HG03521 (cell line): ENCODE data around the gene APIP.
A peak's percentile ranks its signal among the peaks of the same experiment; 100 is the strongest.

Experiments
- ATAC-seq: cut with Tn5 transposase; IDR thresholded peaks from one replicate; pipeline ENCODE4 v1.9.1; 2021; ENCODE audit warnings: mild to moderate bottlenecking, moderate library complexity; ENCODE audit not compliant: unreplicated experiment

The APIP gene

DNA sequence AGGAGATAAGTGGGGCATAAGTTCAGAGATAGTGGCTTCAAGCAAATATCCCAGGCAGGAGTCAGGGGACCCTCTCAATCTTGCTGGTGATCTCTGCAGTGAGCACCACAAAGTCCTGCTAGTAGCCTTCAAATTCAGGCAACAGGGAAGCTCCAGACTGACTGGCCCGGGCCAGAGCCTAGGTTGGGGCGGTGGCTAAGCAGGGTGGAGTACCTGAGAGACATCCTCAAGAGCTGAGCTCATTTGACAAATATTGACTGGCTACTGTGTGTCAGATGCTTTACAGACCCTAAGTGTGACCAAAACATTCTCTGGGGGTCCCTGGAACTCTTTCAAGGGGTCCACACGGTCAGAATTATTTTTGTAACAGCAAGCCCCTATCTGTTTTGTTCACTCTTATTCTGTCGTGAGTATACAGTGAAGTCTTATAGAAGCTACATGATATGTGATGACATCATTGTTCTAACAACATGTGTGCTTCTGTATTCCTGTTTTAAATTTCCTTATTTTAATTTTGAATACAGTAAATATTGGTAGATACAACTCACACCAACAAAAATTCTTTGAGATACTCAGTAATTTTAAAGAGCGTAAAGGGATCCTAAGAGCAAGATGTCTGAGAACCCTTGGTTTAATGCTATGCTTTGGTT lies 71.6 kb downstream of the APIP start:
- ATAC-seq, result no peak

DNA sequence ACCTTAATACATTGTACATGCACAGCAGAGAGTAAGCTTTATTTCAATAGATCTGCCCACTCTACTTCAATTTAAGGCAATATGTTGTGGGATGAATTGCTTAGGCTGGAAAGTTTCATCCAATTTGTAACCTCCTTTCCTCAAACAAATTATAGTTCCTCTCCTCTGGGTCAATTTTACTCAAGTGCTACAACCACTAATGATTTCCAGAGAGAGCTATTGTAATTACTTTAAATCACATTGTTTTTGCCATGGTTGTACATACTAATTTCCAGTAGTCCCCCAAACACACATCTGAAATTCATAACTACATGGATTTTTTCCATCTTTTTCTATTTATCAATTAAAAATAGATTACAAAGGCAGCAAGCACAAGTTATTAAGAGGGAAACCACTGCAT lies 72.9 kb downstream of the APIP start:
- no peak for ATAC-seq

DNA sequence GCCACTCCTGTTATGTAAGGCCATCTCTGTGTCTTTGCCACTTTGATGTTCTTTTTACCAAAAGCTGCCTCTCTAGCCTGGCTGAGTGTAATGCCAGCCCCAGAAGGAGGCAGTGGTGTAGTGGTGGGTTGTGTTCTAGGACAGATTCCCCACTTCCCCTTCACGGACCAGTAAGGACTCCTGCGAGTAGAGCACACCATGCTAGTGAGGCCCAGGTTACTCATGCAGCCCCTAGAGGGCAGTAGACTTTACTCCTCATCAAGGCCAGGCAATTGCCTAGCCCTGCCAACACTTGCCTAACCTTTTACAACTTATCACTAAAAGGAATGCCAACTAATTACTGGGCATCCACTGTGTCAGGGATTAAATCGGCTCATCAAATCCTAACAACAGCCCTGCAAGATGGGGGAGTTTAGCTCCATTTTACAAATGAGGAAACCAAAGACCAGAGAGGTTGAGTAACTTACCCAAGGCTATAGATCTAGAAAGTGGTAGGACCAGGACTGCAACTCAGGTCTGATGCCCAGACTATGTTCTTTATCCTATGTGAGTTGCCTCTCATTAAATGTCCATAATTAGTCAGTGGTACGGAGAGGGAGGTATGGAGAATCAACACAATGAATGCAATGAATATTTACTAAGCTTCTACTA lies 75.3 kb downstream of the APIP start:
- peak; percentile 66 for ATAC-seq

DNA sequence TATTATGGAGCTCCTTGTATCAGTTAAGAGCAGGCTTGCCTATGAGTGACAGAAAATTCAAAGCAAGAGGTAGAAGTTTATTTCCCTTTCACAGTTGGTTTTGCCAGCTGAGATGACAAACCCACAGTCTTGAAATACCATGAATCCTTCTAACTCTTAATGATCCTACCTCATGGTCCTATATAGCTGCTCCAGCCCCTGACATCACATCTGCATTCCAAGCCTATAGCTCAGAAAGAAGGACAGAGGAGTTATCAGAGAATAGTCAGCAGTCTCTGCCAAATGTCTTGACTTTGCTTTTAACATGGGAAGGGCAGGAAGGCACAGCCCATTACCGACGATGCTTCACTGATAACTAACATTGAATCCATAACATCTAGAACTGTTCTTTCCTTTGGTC lies 76.2 kb downstream of the APIP start:
- ATAC-seq, result no peak

DNA sequence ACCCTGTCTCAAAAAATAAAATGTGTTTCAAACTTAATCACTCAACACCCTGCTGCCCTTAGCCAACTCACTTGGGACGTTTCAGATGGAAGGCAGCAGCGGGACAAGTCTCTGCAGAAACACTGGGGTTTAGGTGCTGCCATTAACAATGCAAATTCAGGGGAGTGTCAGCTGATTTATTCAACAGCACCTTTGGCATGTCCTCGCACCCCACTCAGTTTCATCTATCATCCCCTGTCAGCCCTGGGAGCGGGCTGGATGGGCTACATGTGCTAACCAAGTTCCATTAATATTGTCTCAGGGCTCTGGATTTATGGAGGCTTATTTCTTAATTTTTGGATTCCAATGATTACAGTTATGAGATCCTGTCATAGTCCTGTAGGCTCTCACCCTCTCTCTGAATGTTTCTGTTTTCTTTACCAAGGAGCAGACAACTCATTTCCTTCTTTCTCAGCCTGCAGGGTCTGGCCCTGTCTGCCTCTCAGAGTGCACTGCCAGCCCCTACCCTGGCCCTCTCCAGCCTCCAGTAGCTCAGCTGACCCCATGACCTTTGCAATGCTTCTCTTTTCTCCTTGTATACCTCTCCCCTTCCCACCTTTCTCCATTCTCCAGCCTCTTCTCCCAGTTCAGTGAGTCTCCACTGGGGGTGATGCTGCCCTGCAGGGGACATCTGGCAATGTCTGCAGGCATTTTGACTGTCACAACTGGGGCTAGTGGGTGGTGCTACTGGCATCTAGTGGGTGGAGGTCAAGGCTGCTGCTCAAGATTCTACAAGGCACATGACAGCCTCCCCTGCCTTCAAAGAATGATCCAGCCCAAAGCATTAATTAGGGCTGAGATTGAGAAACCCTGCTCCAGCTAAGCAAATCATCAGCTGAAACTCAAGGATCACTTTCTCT lies 79.0 kb downstream of the APIP start:
- no peak for ATAC-seq

DNA sequence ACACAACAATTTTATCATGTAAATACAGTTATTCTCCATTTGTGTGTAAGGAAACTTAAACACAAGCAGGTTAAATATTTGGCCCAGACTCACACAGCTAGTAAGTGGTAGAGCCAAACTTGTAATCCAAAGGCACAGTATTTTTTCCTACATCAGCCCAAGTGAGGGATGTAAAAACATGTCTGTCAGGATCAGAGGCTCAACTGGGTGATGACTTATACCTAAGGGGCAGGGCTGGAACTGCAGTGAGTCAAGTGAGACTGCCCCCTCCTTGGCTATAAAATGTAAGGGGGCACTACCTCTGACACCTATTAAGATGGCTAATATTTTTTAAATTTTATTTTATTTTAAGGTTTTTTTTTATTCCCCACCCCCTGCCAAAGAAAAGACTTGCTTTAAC lies 82.6 kb downstream of the APIP start:
- ATAC-seq, result no peak
